Lung (tissue), 12 donors: ENCODE results near the gene NPRL2. TPM values are rescaled to one million over a fixed set of nuclear protein-coding genes. Genes with fewer than 3 reads are reported as not detected.

ENCODE experiments used
- ATAC-seq: fragments of 200-7000 bp; cut with Tn5 transposase; one replicate; pipeline ENCODE4 v1.9.1; 2020; ENCODE audit warnings: moderate number of reproducible peaks; ENCODE audit not compliant: insufficient read depth, low FRiP score
- DNase-seq, 3 donors: peaks; one replicate each; pipeline ENCODE4 v3.0.0-alpha.2; 2013 to 2017
- H3K27ac ChIP-seq, 2 donors: one replicate each; pipeline ENCODE4 v1.5.1; 2013; ENCODE audit warnings: mild to moderate bottlenecking in 2 of 2, moderate library complexity in 2 of 2, control low read depth in 1 of 2, inconsistent platforms in 1 of 2, low read depth in 1 of 2, low read length in 1 of 2
- H3K27me3 ChIP-seq, 3 donors: one replicate each; pipeline ENCODE4 v1.5.1; 2013; ENCODE audit warnings: low read length in 2 of 3; ENCODE audit not compliant: control insufficient read depth in 3 of 3, insufficient read depth in 3 of 3
- H3K36me3 ChIP-seq, 4 donors: one replicate each; pipeline ENCODE4 v1.5.1; 2013; ENCODE audit warnings: low read length in 4 of 4, mild to moderate bottlenecking in 1 of 4, moderate library complexity in 1 of 4; ENCODE audit not compliant: control insufficient read depth in 4 of 4, insufficient read depth in 4 of 4
- H3K4me1 ChIP-seq, 5 donors: one replicate each; pipeline ENCODE4 v1.5.1; 2013; ENCODE audit warnings: low read length in 5 of 5, mild to moderate bottlenecking in 2 of 5, moderate library complexity in 1 of 5; ENCODE audit not compliant: control insufficient read depth in 5 of 5, insufficient read depth in 5 of 5
- H3K4me3 ChIP-seq: one replicate; pipeline ENCODE4 v1.5.1; 2013; ENCODE audit warnings: mild to moderate bottlenecking, control low read depth, moderate library complexity
- H3K9ac ChIP-seq, 2 donors: one replicate each; pipeline ENCODE4 v1.5.1; 2013; ENCODE audit warnings: low read length in 2 of 2, control low read depth in 1 of 2; ENCODE audit not compliant: insufficient read depth in 1 of 2
- H3K9me3 ChIP-seq, 4 donors: one replicate each; pipeline ENCODE4 v1.5.1; 2013; ENCODE audit warnings: low read length in 3 of 4, mild to moderate bottlenecking in 1 of 4, moderate library complexity in 1 of 4; ENCODE audit not compliant: control insufficient read depth in 4 of 4, insufficient read depth in 3 of 4
- WGBS, 2 donors: extraction: QIAGEN DNeasy Blood & Tissue Kit; methylation state at CpG; one replicate each; pipeline ENCODE4 v1.1.7; 2013; 5-methylcytosine and 5-hydroxymethylcytosine counted together
- polyA plus RNA-seq, 2 donors: library from polyadenylated mRNA; stranded (reverse); fragments of 200-250 nt; gene quantifications; one replicate each; pipeline ENCODE4 v1.2.1, GENCODE V29; 2013
- total RNA-seq, 2 donors: library from RNA; depleted of rRNA in 1 of 2; stranded (reverse); fragments of >200 nt in 1 of 2; gene quantifications; one replicate each; pipeline ENCODE4 v1.2.1, GENCODE V29; 2014 to 2021
- TF ChIP-seq, protein P1 (sequence below): IDR thresholded peaks from 2 replicates; pipeline ENCODE4 v1.5.1; 2012; ENCODE audit warnings: mild to moderate bottlenecking; ENCODE audit errors: control extremely low read depth, extremely low read depth
- donor health status: control.
- donor health status: control.
- donor health status: Bipolar disorder and iron deficiency.
- donor health status: healthy.
- donor health status: DM: yes; HTN: yes; CAD: no.

Gene NPRL2
- total and polyA plus RNA-seq, 4 donors, result 12.7 to 21.9 (median 17.2) TPM

DNA sequence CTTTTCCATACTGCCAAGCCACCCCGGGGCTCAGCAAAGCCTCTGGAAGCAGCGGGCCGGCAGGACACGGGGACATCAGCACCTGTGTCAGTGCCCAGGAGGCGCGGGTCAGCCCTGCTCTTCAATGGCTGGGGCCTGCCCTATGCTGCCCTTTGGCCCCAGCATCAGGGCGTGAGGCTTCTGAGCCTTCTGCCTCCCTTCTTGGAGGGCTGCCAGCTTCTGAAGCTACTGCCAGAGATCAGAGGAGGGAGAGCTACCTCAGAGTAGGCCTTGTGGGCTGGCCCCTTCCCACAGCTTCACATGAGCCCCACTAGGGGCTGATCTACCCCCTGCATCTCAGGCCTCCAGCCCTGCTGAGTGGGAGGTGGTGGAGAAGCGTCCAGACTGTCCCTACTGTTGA is 21.8 kb upstream of the NPRL2 start:
- TF ChIP-seq, protein P1, sequence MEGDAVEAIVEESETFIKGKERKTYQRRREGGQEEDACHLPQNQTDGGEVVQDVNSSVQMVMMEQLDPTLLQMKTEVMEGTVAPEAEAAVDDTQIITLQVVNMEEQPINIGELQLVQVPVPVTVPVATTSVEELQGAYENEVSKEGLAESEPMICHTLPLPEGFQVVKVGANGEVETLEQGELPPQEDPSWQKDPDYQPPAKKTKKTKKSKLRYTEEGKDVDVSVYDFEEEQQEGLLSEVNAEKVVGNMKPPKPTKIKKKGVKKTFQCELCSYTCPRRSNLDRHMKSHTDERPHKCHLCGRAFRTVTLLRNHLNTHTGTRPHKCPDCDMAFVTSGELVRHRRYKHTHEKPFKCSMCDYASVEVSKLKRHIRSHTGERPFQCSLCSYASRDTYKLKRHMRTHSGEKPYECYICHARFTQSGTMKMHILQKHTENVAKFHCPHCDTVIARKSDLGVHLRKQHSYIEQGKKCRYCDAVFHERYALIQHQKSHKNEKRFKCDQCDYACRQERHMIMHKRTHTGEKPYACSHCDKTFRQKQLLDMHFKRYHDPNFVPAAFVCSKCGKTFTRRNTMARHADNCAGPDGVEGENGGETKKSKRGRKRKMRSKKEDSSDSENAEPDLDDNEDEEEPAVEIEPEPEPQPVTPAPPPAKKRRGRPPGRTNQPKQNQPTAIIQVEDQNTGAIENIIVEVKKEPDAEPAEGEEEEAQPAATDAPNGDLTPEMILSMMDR, result no peak
- Histone ChIP-seq H3K27ac (no peak overlapping the region), H3K27me3 (no peaks in the 10 kb centered on the region), H3K4me1 (peaks cover 0 to 8% (median 0%) of the 10 kb centered on the region in 5 donors), H3K36me3 (peaks cover 0 to 4% (median 0%) of the 10 kb centered on the region in 4 donors), H3K4me3 (no peak overlapping the region), H3K9ac (no peak overlapping the region), H3K9me3 (no peaks in the 10 kb centered on the region)
- WGBS, 2 donors, result 72 to 76% methylated on average over 8 of the region's 8 CpGs
- no peak for ATAC-seq
- DNase-seq, result peak; percentile 50 to 63 (median 57)

DNA sequence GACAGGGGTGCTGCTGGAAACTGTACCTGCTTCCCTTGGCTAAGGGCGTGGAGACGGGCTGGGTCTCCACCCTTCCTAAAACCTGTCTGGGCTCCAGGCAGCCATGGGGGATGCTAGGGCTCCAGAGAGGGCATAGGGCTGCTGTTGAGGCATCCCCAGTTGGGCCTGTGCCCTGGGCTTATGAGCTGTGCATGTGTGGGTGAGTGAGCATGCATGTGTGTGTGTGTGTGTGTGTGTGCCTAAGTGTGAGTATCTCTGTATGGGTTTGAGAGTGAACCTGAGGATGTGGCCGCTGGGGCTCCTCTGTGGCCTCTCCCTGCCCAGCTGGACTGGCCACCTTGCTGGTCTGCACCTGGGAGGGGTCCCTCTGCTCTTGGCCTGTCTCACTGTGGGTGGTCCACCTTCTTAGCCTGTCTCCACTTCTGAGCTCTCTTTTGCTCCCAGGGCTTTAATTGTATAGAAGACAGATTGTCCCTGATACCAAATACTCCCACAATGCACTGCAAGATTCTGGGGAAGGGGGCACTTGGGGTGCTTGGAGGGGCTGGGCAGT is 20.6 kb upstream of the NPRL2 start:
- peaks cover 0 to 6% (median 0%) of the 10 kb centered on the region in 4 donors for H3K36me3 ChIP-seq
- H3K27me3 ChIP-seq, result no peaks in the 10 kb centered on the region
- DNase-seq, result peak in 1 of 3 donors; percentile 49
- TF ChIP-seq, protein P1, result no peak
- ATAC-seq, result no peak
- H3K9me3 ChIP-seq, result no peaks in the 10 kb centered on the region
- H3K4me1 ChIP-seq, result peaks cover 0 to 8% (median 0%) of the 10 kb centered on the region in 5 donors
- H3K9ac ChIP-seq, result no peak overlapping the region
- no peak overlapping the region for H3K27ac ChIP-seq
- WGBS, 2 donors, result 86 to 94% methylated on average over 3 of the region's 3 CpGs
- H3K4me3 ChIP-seq, result no peak overlapping the region

DNA sequence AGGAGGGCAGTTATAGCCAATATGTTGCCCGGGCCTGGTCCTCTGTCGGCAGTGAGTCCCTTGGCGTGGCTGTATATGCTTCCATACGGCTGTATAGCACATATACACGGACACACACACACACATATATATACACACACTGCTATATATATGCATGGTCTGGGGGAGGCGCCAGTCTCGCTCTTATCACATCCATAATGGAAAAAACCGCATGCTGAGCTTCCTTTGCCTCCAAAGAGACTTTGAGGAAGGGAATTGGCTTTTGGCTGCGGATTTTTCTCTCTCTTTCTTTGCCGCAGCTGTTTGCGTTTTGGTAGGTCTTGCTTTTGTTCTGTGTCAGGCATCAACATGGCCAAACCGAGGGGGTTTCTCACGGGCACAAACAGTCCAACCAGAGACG is 20.0 kb upstream of the NPRL2 start:
- H3K9ac ChIP-seq, result no peak overlapping the region
- no peaks in the 10 kb centered on the region for H3K9me3 ChIP-seq
- TF ChIP-seq, protein P1, result no peak
- no peak for ATAC-seq
- H3K36me3 ChIP-seq, result peaks cover 0 to 6% (median 0%) of the 10 kb centered on the region in 4 donors
- peak; percentile 58 to 78 (median 73) for DNase-seq
- no peaks in the 10 kb centered on the region for H3K27me3 ChIP-seq
- H3K4me3 ChIP-seq, result no peak overlapping the region
- no peak overlapping the region for H3K27ac ChIP-seq
- WGBS, 2 donors, result 68 to 69% methylated on average over 14 of the region's 14 CpGs
- H3K4me1 ChIP-seq, result peaks cover 0 to 8% (median 0%) of the 10 kb centered on the region in 5 donors
